GM23338 (cell line): Measurements from ENCODE around the gene ADGRG6. TPM values are rescaled to one million over a fixed set of nuclear protein-coding genes. Genes with fewer than 3 reads are reported as not detected.

Experiments used
- ATAC-seq: fragments of 200-7000 bp; cut with Tn5 transposase; 3 replicates; pipeline ENCODE4 v1.9.1; 2020
- DNase-seq: peaks from one replicate; pipeline ENCODE4 v3.0.0-alpha.2; 2015; ENCODE audit warnings: low spot score
- H2AFZ ChIP-seq: fragments of 200-600 bp; sonication (generic); 2 replicates; pipeline ENCODE4 v1.8.0; 2016; ENCODE audit warnings: antibody characterized with exemption, mild to moderate bottlenecking, moderate library complexity
- H3F3A ChIP-seq: fragments of 200-600 bp; sonication (generic); replicated peaks from 2 replicates; pipeline ENCODE4 v1.8.0; 2017; ENCODE audit warnings: antibody characterized with exemption, mixed run types, low read depth
- H3K27ac ChIP-seq: fragments of 200-600 bp; sonication (generic); 2 replicates; pipeline ENCODE4 v1.6.1; 2016; ENCODE audit warnings: low read depth
- H3K27me3 ChIP-seq: fragments of 200-600 bp; sonication (generic); 2 replicates; pipeline ENCODE4 v1.8.0; 2016; ENCODE audit warnings: mild to moderate bottlenecking, mixed run types, moderate library complexity; ENCODE audit not compliant: insufficient read depth
- H3K36me3 ChIP-seq: fragments of 200-600 bp; sonication (generic); 2 replicates; pipeline ENCODE4 v1.8.0; 2016; ENCODE audit warnings: mild to moderate bottlenecking; ENCODE audit not compliant: insufficient read depth
- H3K4me1 ChIP-seq: fragments of 200-600 bp; sonication (generic); 2 replicates; pipeline ENCODE4 v1.8.0; 2016; ENCODE audit warnings: mild to moderate bottlenecking, moderate library complexity; ENCODE audit not compliant: insufficient read depth
- H3K4me2 ChIP-seq: fragments of 200-600 bp; sonication (generic); 2 replicates; pipeline ENCODE4 v1.7.1; 2017; ENCODE audit warnings: mixed run types
- H3K4me3 ChIP-seq: fragments of 200-600 bp; sonication (generic); 2 replicates; pipeline ENCODE4 v1.6.1; 2016; ENCODE audit warnings: mixed run types
- H3K79me2 ChIP-seq: fragments of 200-600 bp; sonication (generic); replicated peaks from 2 replicates; pipeline ENCODE4 v1.8.0; 2017; ENCODE audit warnings: mild to moderate bottlenecking; ENCODE audit not compliant: insufficient read depth
- H3K9me2 ChIP-seq: fragments of 200-600 bp; sonication (generic); 2 replicates; pipeline ENCODE4 v1.8.0; 2017; ENCODE audit not compliant: insufficient read depth
- H4K20me1 ChIP-seq: fragments of 200-600 bp; sonication (generic); replicated peaks from 2 replicates; pipeline ENCODE4 v1.8.0; 2017; ENCODE audit warnings: mild to moderate bottlenecking; ENCODE audit not compliant: insufficient read depth
- H3K27ac Mint-ChIP-seq: 2 replicates; pipeline ENCODE4 v1.8.0; 2020; ENCODE audit warnings: inconsistent platforms, mild to moderate bottlenecking, moderate library complexity, mixed read lengths
- H3K27me3 Mint-ChIP-seq: 3 replicates; pipeline ENCODE4 v1.8.0; 2022; ENCODE audit warnings: low read depth, mild to moderate bottlenecking, moderate library complexity, mixed read lengths, inconsistent platforms; ENCODE audit not compliant: insufficient read depth, poor library complexity
- H3K36me3 Mint-ChIP-seq: 3 replicates; pipeline ENCODE4 v1.8.0; 2021; ENCODE audit warnings: low read depth, mild to moderate bottlenecking, inconsistent platforms, moderate library complexity, mixed read lengths
- H3K4me1 Mint-ChIP-seq: 3 replicates; pipeline ENCODE4 v1.8.0; 2020; ENCODE audit warnings: mild to moderate bottlenecking, inconsistent platforms, mixed read lengths
- H3K4me3 Mint-ChIP-seq: 3 replicates; pipeline ENCODE4 v1.8.0; 2021; ENCODE audit warnings: moderate library complexity, mild to moderate bottlenecking, inconsistent platforms, mixed read lengths
- H3K9me3 Mint-ChIP-seq: 3 replicates; pipeline ENCODE4 v1.8.0; 2020; ENCODE audit warnings: moderate library complexity, mild to moderate bottlenecking, inconsistent platforms, mixed read lengths
- EZH2 ChIP-seq: fragments of 200-600 bp; sonication (generic); IDR thresholded peaks from one replicate; pipeline ENCODE4 v1.8.0; 2017; ENCODE audit warnings: antibody characterized with exemption, mild to moderate bottlenecking, low read depth; ENCODE audit not compliant: unreplicated experiment
- EZH2phosphoT487 ChIP-seq: fragments of 200-600 bp; sonication (generic); IDR thresholded peaks from one replicate; pipeline ENCODE4 v1.8.1; 2018; ENCODE audit warnings: antibody characterized with exemption; ENCODE audit not compliant: unreplicated experiment
- JUNB ChIP-seq: IDR thresholded peaks from one replicate; pipeline ENCODE4 v1.6.1; 2016; ENCODE audit warnings: antibody characterized with exemption; ENCODE audit not compliant: unreplicated experiment
- polyA plus RNA-seq: library from polyadenylated mRNA; unstranded; fragments of >200 nt; fragmentation: Nextera tagmentation; extraction: Ambion mirVana; gene quantifications from 2 replicates; pipeline ENCODE4 v1.2.1, GENCODE V29; 2016
- total RNA-seq: library from RNA; depleted of rRNA; stranded (reverse); fragments of >200 nt; shearing (Covaris generic); gene quantifications from 2 replicates; pipeline ENCODE4 v1.2.3, GENCODE V29; 2014
- TF ChIP-seq, protein P1 (sequence below): fragments of 250-450 bp; sonication (Bioruptor Pico); IDR thresholded peaks from 2 replicates; pipeline ENCODE4 v1.5.0; 2020; ENCODE audit warnings: mild to moderate bottlenecking, moderate library complexity
- TF ChIP-seq, protein P2 (sequence below), 2 experiments: fragments of 200-600 bp in 1 of 2; sonication (generic) in 1 of 2; conservative IDR thresholded peaks; 2 replicates each; pipeline versions ENCODE4 v1.5.1 to v1.6.1; 2016 to 2017; ENCODE audit warnings: antibody characterized with exemption in 2 of 2, low read depth in 2 of 2, mild to moderate bottlenecking in 2 of 2, moderate library complexity in 1 of 2
- TF ChIP-seq, protein P3 (sequence below): IDR thresholded peaks from one replicate; pipeline ENCODE4 v1.6.1; 2018; ENCODE audit warnings: antibody characterized with exemption; ENCODE audit not compliant: unreplicated experiment

Gene ADGRG6
- total and polyA plus RNA-seq, 2 experiments from 2014 or later: 1.3 to 7.7 TPM

GRCh38 chr6:142335415-142335814 lies 33.6 kb downstream of the ADGRG6 start:
- no peaks in the 10 kb centered on the region for H3K9me2 ChIP-seq
- H3K27ac ChIP-seq: no peak overlapping the region
- ATAC-seq (no peak), DNase-seq (no peak)
- H3F3A ChIP-seq: no peaks in the 10 kb centered on the region
- H3K36me3 ChIP-seq: no peaks in the 10 kb centered on the region
- H4K20me1 ChIP-seq: no peaks in the 10 kb centered on the region
- Mint-ChIP-seq H3K36me3 (no peaks in the 10 kb centered on the region), H3K4me3 (no peak overlapping the region), H3K27me3 (no peaks in the 10 kb centered on the region), H3K9me3 (no peaks in the 10 kb centered on the region), H3K4me1 (peaks cover 23% of the 10 kb centered on the region; the same call in 2 of the 3 replicates), H3K27ac (no peak overlapping the region)
- TF ChIP-seq, protein P1, sequence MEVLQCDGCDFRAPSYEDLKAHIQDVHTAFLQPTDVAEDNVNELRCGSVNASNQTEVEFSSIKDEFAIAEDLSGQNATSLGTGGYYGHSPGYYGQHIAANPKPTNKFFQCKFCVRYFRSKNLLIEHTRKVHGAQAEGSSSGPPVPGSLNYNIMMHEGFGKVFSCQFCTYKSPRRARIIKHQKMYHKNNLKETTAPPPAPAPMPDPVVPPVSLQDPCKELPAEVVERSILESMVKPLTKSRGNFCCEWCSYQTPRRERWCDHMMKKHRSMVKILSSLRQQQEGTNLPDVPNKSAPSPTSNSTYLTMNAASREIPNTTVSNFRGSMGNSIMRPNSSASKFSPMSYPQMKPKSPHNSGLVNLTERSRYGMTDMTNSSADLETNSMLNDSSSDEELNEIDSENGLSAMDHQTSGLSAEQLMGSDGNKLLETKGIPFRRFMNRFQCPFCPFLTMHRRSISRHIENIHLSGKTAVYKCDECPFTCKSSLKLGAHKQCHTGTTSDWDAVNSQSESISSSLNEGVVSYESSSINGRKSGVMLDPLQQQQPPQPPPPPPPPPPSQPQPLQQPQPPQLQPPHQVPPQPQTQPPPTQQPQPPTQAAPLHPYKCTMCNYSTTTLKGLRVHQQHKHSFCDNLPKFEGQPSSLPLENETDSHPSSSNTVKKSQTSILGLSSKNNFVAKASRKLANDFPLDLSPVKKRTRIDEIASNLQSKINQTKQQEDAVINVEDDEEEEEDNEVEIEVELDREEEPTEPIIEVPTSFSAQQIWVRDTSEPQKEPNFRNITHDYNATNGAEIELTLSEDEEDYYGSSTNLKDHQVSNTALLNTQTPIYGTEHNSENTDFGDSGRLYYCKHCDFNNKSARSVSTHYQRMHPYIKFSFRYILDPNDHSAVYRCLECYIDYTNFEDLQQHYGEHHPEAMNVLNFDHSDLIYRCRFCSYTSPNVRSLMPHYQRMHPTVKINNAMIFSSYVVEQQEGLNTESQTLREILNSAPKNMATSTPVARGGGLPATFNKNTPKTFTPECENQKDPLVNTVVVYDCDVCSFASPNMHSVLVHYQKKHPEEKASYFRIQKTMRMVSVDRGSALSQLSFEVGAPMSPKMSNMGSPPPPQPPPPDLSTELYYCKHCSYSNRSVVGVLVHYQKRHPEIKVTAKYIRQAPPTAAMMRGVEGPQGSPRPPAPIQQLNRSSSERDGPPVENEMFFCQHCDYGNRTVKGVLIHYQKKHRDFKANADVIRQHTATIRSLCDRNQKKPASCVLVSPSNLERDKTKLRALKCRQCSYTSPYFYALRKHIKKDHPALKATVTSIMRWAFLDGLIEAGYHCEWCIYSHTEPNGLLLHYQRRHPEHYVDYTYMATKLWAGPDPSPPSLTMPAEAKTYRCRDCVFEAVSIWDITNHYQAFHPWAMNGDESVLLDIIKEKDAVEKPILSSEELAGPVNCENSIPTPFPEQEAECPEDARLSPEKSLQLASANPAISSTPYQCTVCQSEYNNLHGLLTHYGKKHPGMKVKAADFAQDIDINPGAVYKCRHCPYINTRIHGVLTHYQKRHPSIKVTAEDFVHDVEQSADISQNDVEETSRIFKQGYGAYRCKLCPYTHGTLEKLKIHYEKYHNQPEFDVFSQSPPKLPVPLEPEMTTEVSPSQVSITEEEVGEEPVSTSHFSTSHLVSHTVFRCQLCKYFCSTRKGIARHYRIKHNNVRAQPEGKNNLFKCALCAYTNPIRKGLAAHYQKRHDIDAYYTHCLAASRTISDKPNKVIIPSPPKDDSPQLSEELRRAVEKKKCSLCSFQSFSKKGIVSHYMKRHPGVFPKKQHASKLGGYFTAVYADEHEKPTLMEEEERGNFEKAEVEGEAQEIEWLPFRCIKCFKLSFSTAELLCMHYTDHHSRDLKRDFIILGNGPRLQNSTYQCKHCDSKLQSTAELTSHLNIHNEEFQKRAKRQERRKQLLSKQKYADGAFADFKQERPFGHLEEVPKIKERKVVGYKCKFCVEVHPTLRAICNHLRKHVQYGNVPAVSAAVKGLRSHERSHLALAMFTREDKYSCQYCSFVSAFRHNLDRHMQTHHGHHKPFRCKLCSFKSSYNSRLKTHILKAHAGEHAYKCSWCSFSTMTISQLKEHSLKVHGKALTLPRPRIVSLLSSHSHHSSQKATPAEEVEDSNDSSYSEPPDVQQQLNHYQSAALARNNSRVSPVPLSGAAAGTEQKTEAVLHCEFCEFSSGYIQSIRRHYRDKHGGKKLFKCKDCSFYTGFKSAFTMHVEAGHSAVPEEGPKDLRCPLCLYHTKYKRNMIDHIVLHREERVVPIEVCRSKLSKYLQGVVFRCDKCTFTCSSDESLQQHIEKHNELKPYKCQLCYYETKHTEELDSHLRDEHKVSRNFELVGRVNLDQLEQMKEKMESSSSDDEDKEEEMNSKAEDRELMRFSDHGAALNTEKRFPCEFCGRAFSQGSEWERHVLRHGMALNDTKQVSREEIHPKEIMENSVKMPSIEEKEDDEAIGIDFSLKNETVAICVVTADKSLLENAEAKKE (CRISPR knock-in tag): no peak
- TF ChIP-seq EZH2phosphoT487 (no peak), EZH2 (no peak), JUNB (no peak)
- TF ChIP-seq, protein P2, sequence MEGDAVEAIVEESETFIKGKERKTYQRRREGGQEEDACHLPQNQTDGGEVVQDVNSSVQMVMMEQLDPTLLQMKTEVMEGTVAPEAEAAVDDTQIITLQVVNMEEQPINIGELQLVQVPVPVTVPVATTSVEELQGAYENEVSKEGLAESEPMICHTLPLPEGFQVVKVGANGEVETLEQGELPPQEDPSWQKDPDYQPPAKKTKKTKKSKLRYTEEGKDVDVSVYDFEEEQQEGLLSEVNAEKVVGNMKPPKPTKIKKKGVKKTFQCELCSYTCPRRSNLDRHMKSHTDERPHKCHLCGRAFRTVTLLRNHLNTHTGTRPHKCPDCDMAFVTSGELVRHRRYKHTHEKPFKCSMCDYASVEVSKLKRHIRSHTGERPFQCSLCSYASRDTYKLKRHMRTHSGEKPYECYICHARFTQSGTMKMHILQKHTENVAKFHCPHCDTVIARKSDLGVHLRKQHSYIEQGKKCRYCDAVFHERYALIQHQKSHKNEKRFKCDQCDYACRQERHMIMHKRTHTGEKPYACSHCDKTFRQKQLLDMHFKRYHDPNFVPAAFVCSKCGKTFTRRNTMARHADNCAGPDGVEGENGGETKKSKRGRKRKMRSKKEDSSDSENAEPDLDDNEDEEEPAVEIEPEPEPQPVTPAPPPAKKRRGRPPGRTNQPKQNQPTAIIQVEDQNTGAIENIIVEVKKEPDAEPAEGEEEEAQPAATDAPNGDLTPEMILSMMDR (conservative IDR thresholded peaks at IDR 0.05; ENCODE audit: low read depth in 2 of 2): no peak
- TF ChIP-seq, protein P3, sequence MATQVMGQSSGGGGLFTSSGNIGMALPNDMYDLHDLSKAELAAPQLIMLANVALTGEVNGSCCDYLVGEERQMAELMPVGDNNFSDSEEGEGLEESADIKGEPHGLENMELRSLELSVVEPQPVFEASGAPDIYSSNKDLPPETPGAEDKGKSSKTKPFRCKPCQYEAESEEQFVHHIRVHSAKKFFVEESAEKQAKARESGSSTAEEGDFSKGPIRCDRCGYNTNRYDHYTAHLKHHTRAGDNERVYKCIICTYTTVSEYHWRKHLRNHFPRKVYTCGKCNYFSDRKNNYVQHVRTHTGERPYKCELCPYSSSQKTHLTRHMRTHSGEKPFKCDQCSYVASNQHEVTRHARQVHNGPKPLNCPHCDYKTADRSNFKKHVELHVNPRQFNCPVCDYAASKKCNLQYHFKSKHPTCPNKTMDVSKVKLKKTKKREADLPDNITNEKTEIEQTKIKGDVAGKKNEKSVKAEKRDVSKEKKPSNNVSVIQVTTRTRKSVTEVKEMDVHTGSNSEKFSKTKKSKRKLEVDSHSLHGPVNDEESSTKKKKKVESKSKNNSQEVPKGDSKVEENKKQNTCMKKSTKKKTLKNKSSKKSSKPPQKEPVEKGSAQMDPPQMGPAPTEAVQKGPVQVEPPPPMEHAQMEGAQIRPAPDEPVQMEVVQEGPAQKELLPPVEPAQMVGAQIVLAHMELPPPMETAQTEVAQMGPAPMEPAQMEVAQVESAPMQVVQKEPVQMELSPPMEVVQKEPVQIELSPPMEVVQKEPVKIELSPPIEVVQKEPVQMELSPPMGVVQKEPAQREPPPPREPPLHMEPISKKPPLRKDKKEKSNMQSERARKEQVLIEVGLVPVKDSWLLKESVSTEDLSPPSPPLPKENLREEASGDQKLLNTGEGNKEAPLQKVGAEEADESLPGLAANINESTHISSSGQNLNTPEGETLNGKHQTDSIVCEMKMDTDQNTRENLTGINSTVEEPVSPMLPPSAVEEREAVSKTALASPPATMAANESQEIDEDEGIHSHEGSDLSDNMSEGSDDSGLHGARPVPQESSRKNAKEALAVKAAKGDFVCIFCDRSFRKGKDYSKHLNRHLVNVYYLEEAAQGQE: no peak
- H3K4me3 ChIP-seq: no peak overlapping the region
- no peak overlapping the region for H2AFZ ChIP-seq
- H3K27me3 ChIP-seq: no peaks in the 10 kb centered on the region
- peaks cover 17% of the 10 kb centered on the region for H3K4me1 ChIP-seq
- H3K79me2 ChIP-seq: no peaks in the 10 kb centered on the region
- no peak overlapping the region for H3K4me2 ChIP-seq
